ENCODE results near the gene CEMIP2.

CEMIP2 gene

DNA sequence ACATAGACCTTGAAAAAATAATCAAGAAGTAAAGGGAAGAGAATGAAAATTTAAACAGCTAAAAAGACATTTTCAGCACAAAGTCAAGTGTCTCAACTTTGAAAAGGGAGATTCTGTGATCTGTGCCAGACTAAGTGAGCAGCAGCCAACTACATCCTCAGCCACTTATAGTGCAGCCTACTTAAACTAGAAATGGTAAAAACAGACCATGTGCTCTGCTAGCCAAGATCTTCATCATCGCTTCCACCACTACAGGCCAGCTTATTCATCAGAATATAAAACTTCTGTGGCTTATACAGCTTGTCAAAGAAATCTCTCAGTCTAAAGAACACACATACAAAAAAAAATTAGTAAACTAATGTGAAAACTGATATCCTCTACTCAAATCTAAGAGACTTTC lies 63.5 kb downstream of the CEMIP2 start:
- Histone ChIP-seq H3K27me3 (ENCODE audit: insufficient read depth, poor library complexity, severe bottlenecking) (no peaks in the 10 kb centered on the region), H3K27ac (replicated peaks) (no peak overlapping the region), H3K4me3 (replicated peaks; ENCODE audit: insufficient read depth, low read length) (no peak overlapping the region)
- no peak for DNase-seq (ENCODE audit: low read depth in 1 of 2, low spot score in 1 of 2)
- TF ChIP-seq, protein P1, sequence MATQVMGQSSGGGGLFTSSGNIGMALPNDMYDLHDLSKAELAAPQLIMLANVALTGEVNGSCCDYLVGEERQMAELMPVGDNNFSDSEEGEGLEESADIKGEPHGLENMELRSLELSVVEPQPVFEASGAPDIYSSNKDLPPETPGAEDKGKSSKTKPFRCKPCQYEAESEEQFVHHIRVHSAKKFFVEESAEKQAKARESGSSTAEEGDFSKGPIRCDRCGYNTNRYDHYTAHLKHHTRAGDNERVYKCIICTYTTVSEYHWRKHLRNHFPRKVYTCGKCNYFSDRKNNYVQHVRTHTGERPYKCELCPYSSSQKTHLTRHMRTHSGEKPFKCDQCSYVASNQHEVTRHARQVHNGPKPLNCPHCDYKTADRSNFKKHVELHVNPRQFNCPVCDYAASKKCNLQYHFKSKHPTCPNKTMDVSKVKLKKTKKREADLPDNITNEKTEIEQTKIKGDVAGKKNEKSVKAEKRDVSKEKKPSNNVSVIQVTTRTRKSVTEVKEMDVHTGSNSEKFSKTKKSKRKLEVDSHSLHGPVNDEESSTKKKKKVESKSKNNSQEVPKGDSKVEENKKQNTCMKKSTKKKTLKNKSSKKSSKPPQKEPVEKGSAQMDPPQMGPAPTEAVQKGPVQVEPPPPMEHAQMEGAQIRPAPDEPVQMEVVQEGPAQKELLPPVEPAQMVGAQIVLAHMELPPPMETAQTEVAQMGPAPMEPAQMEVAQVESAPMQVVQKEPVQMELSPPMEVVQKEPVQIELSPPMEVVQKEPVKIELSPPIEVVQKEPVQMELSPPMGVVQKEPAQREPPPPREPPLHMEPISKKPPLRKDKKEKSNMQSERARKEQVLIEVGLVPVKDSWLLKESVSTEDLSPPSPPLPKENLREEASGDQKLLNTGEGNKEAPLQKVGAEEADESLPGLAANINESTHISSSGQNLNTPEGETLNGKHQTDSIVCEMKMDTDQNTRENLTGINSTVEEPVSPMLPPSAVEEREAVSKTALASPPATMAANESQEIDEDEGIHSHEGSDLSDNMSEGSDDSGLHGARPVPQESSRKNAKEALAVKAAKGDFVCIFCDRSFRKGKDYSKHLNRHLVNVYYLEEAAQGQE (IDR thresholded peaks at IDR 0.05; ENCODE audit: insufficient replicate concordance, low read depth), result no peak

DNA sequence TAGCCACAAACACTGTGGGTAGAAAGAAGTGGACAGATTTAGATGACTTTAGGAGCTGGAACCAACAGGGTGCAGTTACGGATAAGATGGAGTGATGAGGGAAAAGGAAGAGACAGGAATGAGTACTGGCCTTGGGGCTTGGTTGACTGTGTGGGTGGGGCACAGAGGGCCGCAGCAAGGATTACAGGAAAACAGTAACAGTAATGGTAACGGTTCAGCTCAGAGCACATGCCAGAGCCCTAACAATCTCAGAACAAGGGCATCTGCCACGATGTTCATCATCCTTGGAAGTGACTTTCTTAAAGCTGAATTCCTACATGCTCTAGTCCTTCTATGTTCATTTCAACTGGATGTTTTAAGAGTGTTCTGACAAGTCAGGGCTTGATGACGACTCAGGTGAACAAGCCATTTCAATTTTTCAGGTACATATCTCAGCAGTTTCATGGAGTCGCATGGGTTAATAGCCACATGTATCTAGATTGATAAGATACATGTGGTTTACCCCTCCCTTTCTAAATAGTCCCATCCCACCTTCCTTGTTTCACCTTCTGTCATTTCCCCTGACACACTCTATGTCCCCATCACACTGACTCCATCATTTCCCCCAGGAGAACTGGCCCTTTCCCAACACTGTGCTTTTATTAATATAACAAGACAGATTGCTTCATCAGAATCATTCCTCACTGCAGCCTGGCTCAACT lies 65.0 kb downstream of the CEMIP2 start:
- Histone ChIP-seq H3K27ac (replicated peaks) (no peak overlapping the region), H3K27me3 (ENCODE audit: insufficient read depth, poor library complexity, severe bottlenecking) (no peaks in the 10 kb centered on the region), H3K4me3 (replicated peaks; ENCODE audit: insufficient read depth, low read length) (no peak overlapping the region)
- DNase-seq (ENCODE audit: low read depth in 1 of 2, low spot score in 1 of 2), result no peak
- TF ChIP-seq GABPA (IDR thresholded peaks at IDR 0.05; ENCODE audit: low read depth), result no peak
- no peak for TF ChIP-seq POLR2AphosphoS5 (IDR thresholded peaks at IDR 0.05; ENCODE audit: low read depth)

DNA sequence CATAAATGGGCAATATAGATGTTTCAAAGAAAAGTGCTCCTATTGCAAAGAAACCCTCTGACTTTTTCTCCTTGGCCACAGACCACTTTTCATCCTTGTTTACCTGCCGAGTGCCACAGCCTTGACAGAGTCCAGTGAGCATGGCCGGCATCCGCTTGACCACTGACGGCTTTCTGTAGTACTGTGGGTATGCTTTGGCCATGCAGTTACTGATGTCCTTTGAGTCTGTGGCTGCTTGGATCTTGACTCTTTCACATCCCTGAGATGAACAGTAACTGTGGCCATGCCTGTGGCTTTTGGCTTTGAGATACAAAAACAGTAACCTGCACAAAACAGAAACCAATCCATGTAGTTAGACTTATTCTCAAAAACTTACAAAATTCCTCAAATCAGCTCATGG lies 70.4 kb downstream of the CEMIP2 start:
- TF ChIP-seq SPI1 (IDR thresholded peaks at IDR 0.05; ENCODE audit: borderline replicate concordance, low read depth) (no peak), POLR2AphosphoS5 (IDR thresholded peaks at IDR 0.05; ENCODE audit: low read depth) (no peak), GABPA (IDR thresholded peaks at IDR 0.05; ENCODE audit: low read depth) (no peak)
- TF ChIP-seq, protein P1 (IDR thresholded peaks at IDR 0.05; ENCODE audit: insufficient replicate concordance, low read depth), result no peak
- TF ChIP-seq, protein P2, sequence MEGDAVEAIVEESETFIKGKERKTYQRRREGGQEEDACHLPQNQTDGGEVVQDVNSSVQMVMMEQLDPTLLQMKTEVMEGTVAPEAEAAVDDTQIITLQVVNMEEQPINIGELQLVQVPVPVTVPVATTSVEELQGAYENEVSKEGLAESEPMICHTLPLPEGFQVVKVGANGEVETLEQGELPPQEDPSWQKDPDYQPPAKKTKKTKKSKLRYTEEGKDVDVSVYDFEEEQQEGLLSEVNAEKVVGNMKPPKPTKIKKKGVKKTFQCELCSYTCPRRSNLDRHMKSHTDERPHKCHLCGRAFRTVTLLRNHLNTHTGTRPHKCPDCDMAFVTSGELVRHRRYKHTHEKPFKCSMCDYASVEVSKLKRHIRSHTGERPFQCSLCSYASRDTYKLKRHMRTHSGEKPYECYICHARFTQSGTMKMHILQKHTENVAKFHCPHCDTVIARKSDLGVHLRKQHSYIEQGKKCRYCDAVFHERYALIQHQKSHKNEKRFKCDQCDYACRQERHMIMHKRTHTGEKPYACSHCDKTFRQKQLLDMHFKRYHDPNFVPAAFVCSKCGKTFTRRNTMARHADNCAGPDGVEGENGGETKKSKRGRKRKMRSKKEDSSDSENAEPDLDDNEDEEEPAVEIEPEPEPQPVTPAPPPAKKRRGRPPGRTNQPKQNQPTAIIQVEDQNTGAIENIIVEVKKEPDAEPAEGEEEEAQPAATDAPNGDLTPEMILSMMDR (IDR thresholded peaks at IDR 0.05; ENCODE audit: insufficient read depth, low read length), result no peak
- Histone ChIP-seq H3K4me3 (replicated peaks; ENCODE audit: insufficient read depth, low read length) (no peak overlapping the region), H3K27ac (replicated peaks) (no peak overlapping the region), H3K27me3 (ENCODE audit: insufficient read depth, poor library complexity, severe bottlenecking) (no peaks in the 10 kb centered on the region)
- no peak for DNase-seq (ENCODE audit: low read depth in 1 of 2, low spot score in 1 of 2)

DNA sequence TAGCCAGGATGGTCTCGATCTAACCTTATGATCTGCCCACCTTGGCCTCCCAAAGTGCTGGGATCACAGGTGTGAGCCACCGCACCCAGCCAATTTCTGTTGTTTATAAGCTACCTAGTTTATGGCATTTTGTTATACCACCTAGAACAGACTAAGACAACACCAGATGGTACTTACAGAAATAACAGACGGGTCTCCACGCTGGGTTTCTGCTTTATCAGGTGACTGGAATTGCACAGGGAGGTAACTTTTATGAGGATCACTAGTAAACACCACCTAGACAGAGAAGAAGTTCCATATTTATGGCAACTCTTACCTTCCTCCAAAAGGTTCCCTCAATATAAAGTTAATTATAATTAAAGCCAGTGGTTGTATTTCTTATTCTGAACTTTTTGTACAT lies 74.0 kb downstream of the CEMIP2 start:
- TF ChIP-seq POLR2AphosphoS5 (IDR thresholded peaks at IDR 0.05; ENCODE audit: low read depth), result no peak
- TF ChIP-seq, protein P2 (IDR thresholded peaks at IDR 0.05; ENCODE audit: insufficient read depth, low read length), result no peak
- TF ChIP-seq GABPA (IDR thresholded peaks at IDR 0.05; ENCODE audit: low read depth), result no peak
- TF ChIP-seq SPI1 (IDR thresholded peaks at IDR 0.05; ENCODE audit: borderline replicate concordance, low read depth), result no peak
- TF ChIP-seq, protein P1 (IDR thresholded peaks at IDR 0.05; ENCODE audit: insufficient replicate concordance, low read depth), result no peak
- Histone ChIP-seq H3K27me3 (ENCODE audit: insufficient read depth, poor library complexity, severe bottlenecking) (no peaks in the 10 kb centered on the region), H3K4me3 (replicated peaks; ENCODE audit: insufficient read depth, low read length) (no peak overlapping the region), H3K27ac (replicated peaks) (no peak overlapping the region)
- no peak for DNase-seq (ENCODE audit: low read depth in 1 of 2, low spot score in 1 of 2)

Measured in HL-60 (cell line).